Measurements from ENCODE around the gene TFDP2.

TFDP2 gene

DNA sequence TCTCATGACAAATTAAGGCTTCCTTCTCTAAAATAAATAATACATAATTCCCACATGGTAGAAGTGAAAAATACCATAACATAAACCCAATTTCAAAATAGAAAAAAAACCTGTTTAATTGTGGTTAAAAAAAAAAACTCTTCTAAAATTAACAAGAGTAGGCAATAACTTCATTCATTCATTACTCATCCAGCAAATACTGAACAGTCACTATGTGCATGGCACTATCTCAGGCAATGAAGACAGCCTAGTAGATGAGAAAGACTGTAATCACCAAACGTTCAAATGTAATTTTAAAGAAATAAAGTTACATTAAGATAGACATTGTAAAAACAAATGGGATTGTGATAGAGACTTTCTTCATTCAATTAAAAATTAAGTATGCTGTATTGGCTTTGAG lies 43.4 kb downstream of the TFDP2 start:
- no peak overlapping the region for H2AFZ ChIP-seq (ENCODE audit: low read depth, low read length)
- no peak overlapping the region for H2AK5ac ChIP-seq (ENCODE audit: low read length, severe bottlenecking)
- no peaks in the 10 kb centered on the region for H3K9me3 ChIP-seq (ENCODE audit: control insufficient read depth, low read length)
- H2BK5ac ChIP-seq (ENCODE audit: low read depth, low read length, poor library complexity, severe bottlenecking): no peak overlapping the region
- H3K23ac ChIP-seq (ENCODE audit: low read length in 2 of 2): no peak overlapping the region
- no peak overlapping the region for H3K4me2 ChIP-seq (ENCODE audit: low read length, poor library complexity, severe bottlenecking)
- DNase-seq: no peak
- H3K4me1 ChIP-seq (ENCODE audit: control insufficient read depth, insufficient read depth, low read depth, low read length): no peaks in the 10 kb centered on the region
- no peak overlapping the region for H3K4me3 ChIP-seq (ENCODE audit: insufficient read depth in 1 of 2, low read depth in 1 of 2, low read length in 2 of 2)
- H3K9ac ChIP-seq (ENCODE audit: low read length): no peak overlapping the region
- H3K27ac ChIP-seq (ENCODE audit: low read length, poor library complexity, severe bottlenecking): no peak overlapping the region
- WGBS: no CpG with 5 or more reads among the region's 1 CpG
- H2BK120ac ChIP-seq (ENCODE audit: low read depth, low read length): no peak overlapping the region
- no peak overlapping the region for H3K14ac ChIP-seq (ENCODE audit: low read length in 2 of 2)
- H3K18ac ChIP-seq (ENCODE audit: low read depth in 1 of 2, low read length in 2 of 2): no peak overlapping the region
- no peak overlapping the region for H2BK15ac ChIP-seq (ENCODE audit: low read depth, poor library complexity, severe bottlenecking)
- H3K79me1 ChIP-seq (replicated peaks; ENCODE audit: low read length, poor library complexity, severe bottlenecking): peaks cover 6% of the 10 kb centered on the region
- no peaks in the 10 kb centered on the region for H3K27me3 ChIP-seq (ENCODE audit: control insufficient read depth in 1 of 2, insufficient read depth in 1 of 2, low read length in 2 of 2)
- no peaks in the 10 kb centered on the region for H3K36me3 ChIP-seq (ENCODE audit: control insufficient read depth in 1 of 2, insufficient read depth in 2 of 2, low read depth in 1 of 2, low read length in 2 of 2)
- H3K4ac ChIP-seq (ENCODE audit: low read depth in 1 of 2, low read length in 2 of 2): no peak overlapping the region
- H2BK12ac ChIP-seq (ENCODE audit: low read length in 2 of 2): no peak overlapping the region
- no peak overlapping the region for H4K91ac ChIP-seq (ENCODE audit: low read length)
- H4K8ac ChIP-seq (ENCODE audit: low read length): no peak overlapping the region

DNA sequence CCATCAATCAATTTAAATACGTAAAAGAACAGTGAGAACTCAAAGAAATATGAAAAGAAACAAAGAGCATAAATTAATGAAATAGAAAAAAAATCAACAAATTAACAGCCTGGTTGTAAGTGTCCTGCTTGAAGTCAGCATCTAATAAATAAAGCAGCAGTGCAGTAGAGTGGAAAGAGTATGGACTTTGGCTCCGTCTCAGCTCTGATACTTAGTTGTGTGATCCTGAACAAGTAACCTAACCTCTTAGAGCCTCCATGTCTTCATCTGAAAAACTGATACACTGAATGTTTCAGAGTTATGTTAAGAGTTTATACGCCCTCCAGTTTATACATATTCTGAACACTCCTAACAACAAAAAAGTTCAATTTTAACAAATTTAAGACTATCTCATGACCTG lies 44.6 kb downstream of the TFDP2 start:
- H3K79me1 ChIP-seq (replicated peaks; ENCODE audit: low read length, poor library complexity, severe bottlenecking): peaks cover 4% of the 10 kb centered on the region
- H3K23ac ChIP-seq (ENCODE audit: low read length in 2 of 2): no peak overlapping the region
- H2BK120ac ChIP-seq (ENCODE audit: low read depth, low read length): no peak overlapping the region
- H3K4me3 ChIP-seq (ENCODE audit: insufficient read depth in 1 of 2, low read depth in 1 of 2, low read length in 2 of 2): no peak overlapping the region
- H2AK5ac ChIP-seq (ENCODE audit: low read length, severe bottlenecking): no peak overlapping the region
- no peak overlapping the region for H2BK5ac ChIP-seq (ENCODE audit: low read depth, low read length, poor library complexity, severe bottlenecking)
- H3K9me3 ChIP-seq (ENCODE audit: control insufficient read depth, low read length): no peaks in the 10 kb centered on the region
- no peak for DNase-seq
- H3K18ac ChIP-seq (ENCODE audit: low read depth in 1 of 2, low read length in 2 of 2): no peak overlapping the region
- H3K14ac ChIP-seq (ENCODE audit: low read length in 2 of 2): no peak overlapping the region
- no peak overlapping the region for H4K8ac ChIP-seq (ENCODE audit: low read length)
- H3K36me3 ChIP-seq (ENCODE audit: control insufficient read depth in 1 of 2, insufficient read depth in 2 of 2, low read depth in 1 of 2, low read length in 2 of 2): no peaks in the 10 kb centered on the region
- H2BK12ac ChIP-seq (ENCODE audit: low read length in 2 of 2): no peak overlapping the region
- H2AFZ ChIP-seq (ENCODE audit: low read depth, low read length): no peak overlapping the region
- no peaks in the 10 kb centered on the region for H3K4me1 ChIP-seq (ENCODE audit: control insufficient read depth, insufficient read depth, low read depth, low read length)
- H2BK15ac ChIP-seq (ENCODE audit: low read depth, poor library complexity, severe bottlenecking): no peak overlapping the region
- H4K91ac ChIP-seq (ENCODE audit: low read length): no peak overlapping the region
- 92% methylated on average over 2 of the region's 3 CpGs for WGBS
- H3K9ac ChIP-seq (ENCODE audit: low read length): no peak overlapping the region
- H3K4me2 ChIP-seq (ENCODE audit: low read length, poor library complexity, severe bottlenecking): no peak overlapping the region
- H3K27me3 ChIP-seq (ENCODE audit: control insufficient read depth in 1 of 2, insufficient read depth in 1 of 2, low read length in 2 of 2): no peaks in the 10 kb centered on the region
- no peak overlapping the region for H3K27ac ChIP-seq (ENCODE audit: low read length, poor library complexity, severe bottlenecking)
- H3K4ac ChIP-seq (ENCODE audit: low read depth in 1 of 2, low read length in 2 of 2): no peak overlapping the region

DNA sequence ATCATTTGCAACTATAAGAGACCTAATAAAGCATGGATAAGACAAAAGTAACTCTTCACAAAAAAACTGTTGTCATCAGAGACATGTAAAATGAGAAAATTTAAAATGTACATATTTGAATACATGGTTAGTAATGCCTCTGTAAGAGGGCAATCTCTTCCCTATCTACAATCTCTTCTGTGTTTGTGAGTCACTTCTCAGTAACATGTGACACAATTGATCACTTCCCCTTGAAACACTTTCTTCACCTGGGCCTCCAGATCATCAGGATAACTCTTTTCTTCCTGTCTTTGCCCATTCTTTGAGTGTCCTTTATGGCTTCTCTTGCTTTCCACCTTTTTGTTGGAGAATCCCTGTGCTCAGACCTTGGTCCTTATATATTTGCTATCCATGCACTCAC lies 50.4 kb downstream of the TFDP2 start:
- Histone ChIP-seq H3K18ac (ENCODE audit: low read depth in 1 of 2, low read length in 2 of 2) (no peak overlapping the region), H2BK15ac (ENCODE audit: low read depth, poor library complexity, severe bottlenecking) (no peak overlapping the region), H3K9ac (ENCODE audit: low read length) (no peak overlapping the region), H3K9me3 (ENCODE audit: control insufficient read depth, low read length) (no peaks in the 10 kb centered on the region), H4K8ac (ENCODE audit: low read length) (no peak overlapping the region), H2BK5ac (ENCODE audit: low read depth, low read length, poor library complexity, severe bottlenecking) (no peak overlapping the region), H2AFZ (ENCODE audit: low read depth, low read length) (no peak overlapping the region), H2AK5ac (ENCODE audit: low read length, severe bottlenecking) (no peak overlapping the region), H2BK12ac (ENCODE audit: low read length in 2 of 2) (no peak overlapping the region), H3K4me1 (ENCODE audit: control insufficient read depth, insufficient read depth, low read depth, low read length) (no peaks in the 10 kb centered on the region), H4K91ac (ENCODE audit: low read length) (no peak overlapping the region), H3K79me1 (replicated peaks; ENCODE audit: low read length, poor library complexity, severe bottlenecking) (peaks cover 2% of the 10 kb centered on the region), H3K23ac (ENCODE audit: low read length in 2 of 2) (no peak overlapping the region), H3K27me3 (ENCODE audit: control insufficient read depth in 1 of 2, insufficient read depth in 1 of 2, low read length in 2 of 2) (no peaks in the 10 kb centered on the region), H3K4me2 (ENCODE audit: low read length, poor library complexity, severe bottlenecking) (no peak overlapping the region), H3K4ac (ENCODE audit: low read depth in 1 of 2, low read length in 2 of 2) (no peak overlapping the region), H3K36me3 (ENCODE audit: control insufficient read depth in 1 of 2, insufficient read depth in 2 of 2, low read depth in 1 of 2, low read length in 2 of 2) (no peaks in the 10 kb centered on the region), H2BK120ac (ENCODE audit: low read depth, low read length) (no peak overlapping the region), H3K4me3 (ENCODE audit: insufficient read depth in 1 of 2, low read depth in 1 of 2, low read length in 2 of 2) (no peak overlapping the region), H3K27ac (ENCODE audit: low read length, poor library complexity, severe bottlenecking) (no peak overlapping the region), H3K14ac (ENCODE audit: low read length in 2 of 2) (no peak overlapping the region)
- no peak for DNase-seq

DNA sequence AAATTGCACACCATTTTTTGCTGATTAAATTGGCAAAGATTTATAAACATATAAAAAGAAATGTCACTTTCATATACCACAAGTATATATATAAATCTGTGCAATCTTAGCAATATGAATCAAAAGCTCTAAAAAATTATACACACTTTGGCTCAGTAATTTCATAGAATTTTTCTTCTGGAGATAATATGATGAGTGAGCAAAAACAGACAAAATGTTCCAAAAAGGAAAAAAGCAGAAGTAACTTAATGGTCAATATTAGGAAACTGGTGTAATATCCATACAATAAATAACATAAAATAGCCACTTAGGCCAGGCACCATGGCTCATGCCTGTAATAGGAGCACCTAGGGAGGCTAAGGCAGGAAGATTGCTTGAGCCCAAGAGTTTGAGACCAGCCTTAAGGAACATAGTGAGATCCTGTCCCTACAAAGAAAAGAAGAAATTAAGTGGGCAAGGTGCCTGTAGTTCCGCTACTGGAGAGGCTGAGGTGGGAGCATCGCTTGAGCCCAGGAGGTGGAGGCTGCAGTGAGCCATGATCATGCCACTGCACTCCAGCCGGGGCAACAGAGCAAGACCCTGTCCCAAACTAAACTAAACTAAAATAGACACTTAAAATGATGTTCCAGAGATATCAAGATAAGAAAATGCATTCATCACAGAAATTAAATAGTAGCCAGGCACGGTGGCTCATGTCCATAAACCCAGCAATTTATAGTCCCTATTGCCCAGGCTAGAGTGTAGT lies 52.1 kb downstream of the TFDP2 start:
- peaks cover 2% of the 10 kb centered on the region for H3K79me1 ChIP-seq (replicated peaks; ENCODE audit: low read length, poor library complexity, severe bottlenecking)
- H2AFZ ChIP-seq (ENCODE audit: low read depth, low read length): no peak overlapping the region
- no peaks in the 10 kb centered on the region for H3K36me3 ChIP-seq (ENCODE audit: control insufficient read depth in 1 of 2, insufficient read depth in 2 of 2, low read depth in 1 of 2, low read length in 2 of 2)
- no peak overlapping the region for H3K18ac ChIP-seq (ENCODE audit: low read depth in 1 of 2, low read length in 2 of 2)
- H4K8ac ChIP-seq (ENCODE audit: low read length): no peak overlapping the region
- no peak overlapping the region for H3K4ac ChIP-seq (ENCODE audit: low read depth in 1 of 2, low read length in 2 of 2)
- H3K27ac ChIP-seq (ENCODE audit: low read length, poor library complexity, severe bottlenecking): no peak overlapping the region
- WGBS: 94% methylated on average over 4 of the region's 4 CpGs
- no peak for DNase-seq
- no peak overlapping the region for H2BK15ac ChIP-seq (ENCODE audit: low read depth, poor library complexity, severe bottlenecking)
- no peak overlapping the region for H2AK5ac ChIP-seq (ENCODE audit: low read length, severe bottlenecking)
- H3K4me1 ChIP-seq (ENCODE audit: control insufficient read depth, insufficient read depth, low read depth, low read length): no peaks in the 10 kb centered on the region
- no peak overlapping the region for H3K4me3 ChIP-seq (ENCODE audit: insufficient read depth in 1 of 2, low read depth in 1 of 2, low read length in 2 of 2)
- H3K9ac ChIP-seq (ENCODE audit: low read length): no peak overlapping the region
- H3K9me3 ChIP-seq (ENCODE audit: control insufficient read depth, low read length): no peaks in the 10 kb centered on the region
- H2BK120ac ChIP-seq (ENCODE audit: low read depth, low read length): no peak overlapping the region
- H3K4me2 ChIP-seq (ENCODE audit: low read length, poor library complexity, severe bottlenecking): no peak overlapping the region
- no peak overlapping the region for H3K14ac ChIP-seq (ENCODE audit: low read length in 2 of 2)
- no peaks in the 10 kb centered on the region for H3K27me3 ChIP-seq (ENCODE audit: control insufficient read depth in 1 of 2, insufficient read depth in 1 of 2, low read length in 2 of 2)
- no peak overlapping the region for H2BK12ac ChIP-seq (ENCODE audit: low read length in 2 of 2)
- H4K91ac ChIP-seq (ENCODE audit: low read length): no peak overlapping the region
- H2BK5ac ChIP-seq (ENCODE audit: low read depth, low read length, poor library complexity, severe bottlenecking): no peak overlapping the region
- H3K23ac ChIP-seq (ENCODE audit: low read length in 2 of 2): no peak overlapping the region
